Uterus (tissue), 4 donors: ENCODE data around the gene FGFRL1. TPM values are rescaled to one million over a fixed set of nuclear protein-coding genes. Genes with fewer than 3 reads are reported as not detected.

Source experiments
- DNase-seq, 2 donors: peaks; one replicate each; pipeline ENCODE4 v3.0.0-alpha.2; 2019 to 2020
- H3K27ac ChIP-seq, 2 donors: fragments of 200-600 bp; sonication (generic); 1 replicate in 1 of 2; 2 replicates in 1 of 2; pipeline ENCODE4 v1.5.1; 2016 to 2018
- H3K27me3 ChIP-seq, 2 donors: fragments of 200-600 bp; sonication (generic); one replicate each; pipeline ENCODE4 v1.5.1; 2018 to 2019; ENCODE audit warnings: control low read depth in 1 of 2
- H3K36me3 ChIP-seq, 2 donors: fragments of 200-600 bp; sonication (generic); one replicate each; pipeline ENCODE4 v1.5.1; 2019; ENCODE audit warnings: control low read depth in 1 of 2
- H3K4me1 ChIP-seq, 2 donors: fragments of 200-600 bp; sonication (generic); one replicate each; pipeline ENCODE4 v1.5.1; 2018 to 2019; ENCODE audit warnings: control low read depth in 1 of 2
- H3K4me3 ChIP-seq, 2 donors: fragments of 200-600 bp; sonication (generic); 1 replicate in 1 of 2; 2 replicates in 1 of 2; pipeline ENCODE4 v1.5.1; 2018 to 2019; ENCODE audit warnings: mild to moderate bottlenecking in 1 of 2
- H3K9me3 ChIP-seq, 2 donors: fragments of 200-600 bp; sonication (generic); one replicate each; pipeline ENCODE4 v1.5.1; 2019; ENCODE audit warnings: control low read depth in 1 of 2
- POLR2A ChIP-seq, 2 donors: fragments of 450-650 bp; IDR thresholded peaks; one replicate each; pipeline ENCODE4 v1.6.1; 2016; ENCODE audit warnings: antibody characterized with exemption in 2 of 2, mild to moderate bottlenecking in 1 of 2, moderate library complexity in 1 of 2
- intact Hi-C: fragments of 100-400 bp; cut with DNase I; formaldehyde crosslinking; loops from one replicate; pipeline ENCODE4 v1.15.1; 2023; ENCODE audit warnings: low total_unique reads
- total RNA-seq, 4 donors: library from RNA; depleted of rRNA in 3 of 4; stranded (reverse); fragments of >200 nt in 3 of 4; gene quantifications; one replicate each; pipeline versions ENCODE4 v1.1.0 to v1.2.4, GENCODE V29; 2014 to 2023
- TF ChIP-seq, protein P1 (sequence below), 4 experiments: fragments of 200-600 bp in 2 of 4; fragments of 450-650 bp in 2 of 4; sonication (generic) in 2 of 4; IDR thresholded peaks; one replicate each; pipeline ENCODE4 v1.5.1; 2016 to 2019; ENCODE audit warnings: antibody characterized with exemption in 4 of 4, mild to moderate bottlenecking in 2 of 4, moderate library complexity in 1 of 4
- donor health status: DM: yes; HTN: yes; CAD: no.

Gene FGFRL1
- total RNA-seq, 4 donors from 2014 or later: 2.8 to 24.8 (median 13.9) TPM

DNA sequence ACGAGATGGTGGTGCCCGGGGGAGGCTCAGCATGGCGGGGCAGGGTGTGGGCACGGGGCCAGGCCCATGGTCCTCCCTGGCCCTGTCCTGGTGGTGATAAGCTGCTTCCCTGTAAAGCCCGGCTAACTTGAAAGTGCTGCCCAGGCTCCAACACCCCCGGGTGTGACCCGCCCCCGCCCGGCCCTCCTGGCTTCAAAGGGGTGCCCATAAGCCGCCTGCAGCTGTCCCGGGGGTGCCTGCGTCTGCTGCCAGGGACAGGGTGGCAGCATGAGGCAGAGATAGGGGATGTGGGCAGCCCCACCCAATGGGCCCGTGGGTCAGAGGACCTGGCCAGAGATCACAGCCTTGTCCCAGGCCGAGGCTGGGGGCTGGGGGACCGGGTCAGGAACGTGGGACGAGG is 18.1 kb downstream of the FGFRL1 start:
- Histone ChIP-seq H3K4me1 (no peaks in the 10 kb centered on the region), H3K9me3 (no peaks in the 10 kb centered on the region), H3K36me3 (no peaks in the 10 kb centered on the region), H3K4me3 (no peak overlapping the region), H3K27me3 (peaks cover 0 to 23% of the 10 kb centered on the region in 2 donors), H3K27ac (no peak overlapping the region)
- DNase-seq: no peak
- intact Hi-C loops: no loop called here
- TF ChIP-seq, protein P1, sequence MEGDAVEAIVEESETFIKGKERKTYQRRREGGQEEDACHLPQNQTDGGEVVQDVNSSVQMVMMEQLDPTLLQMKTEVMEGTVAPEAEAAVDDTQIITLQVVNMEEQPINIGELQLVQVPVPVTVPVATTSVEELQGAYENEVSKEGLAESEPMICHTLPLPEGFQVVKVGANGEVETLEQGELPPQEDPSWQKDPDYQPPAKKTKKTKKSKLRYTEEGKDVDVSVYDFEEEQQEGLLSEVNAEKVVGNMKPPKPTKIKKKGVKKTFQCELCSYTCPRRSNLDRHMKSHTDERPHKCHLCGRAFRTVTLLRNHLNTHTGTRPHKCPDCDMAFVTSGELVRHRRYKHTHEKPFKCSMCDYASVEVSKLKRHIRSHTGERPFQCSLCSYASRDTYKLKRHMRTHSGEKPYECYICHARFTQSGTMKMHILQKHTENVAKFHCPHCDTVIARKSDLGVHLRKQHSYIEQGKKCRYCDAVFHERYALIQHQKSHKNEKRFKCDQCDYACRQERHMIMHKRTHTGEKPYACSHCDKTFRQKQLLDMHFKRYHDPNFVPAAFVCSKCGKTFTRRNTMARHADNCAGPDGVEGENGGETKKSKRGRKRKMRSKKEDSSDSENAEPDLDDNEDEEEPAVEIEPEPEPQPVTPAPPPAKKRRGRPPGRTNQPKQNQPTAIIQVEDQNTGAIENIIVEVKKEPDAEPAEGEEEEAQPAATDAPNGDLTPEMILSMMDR (IDR thresholded peaks at IDR 0.05): no peak
- TF ChIP-seq POLR2A (IDR thresholded peaks at IDR 0.05): no peak

DNA sequence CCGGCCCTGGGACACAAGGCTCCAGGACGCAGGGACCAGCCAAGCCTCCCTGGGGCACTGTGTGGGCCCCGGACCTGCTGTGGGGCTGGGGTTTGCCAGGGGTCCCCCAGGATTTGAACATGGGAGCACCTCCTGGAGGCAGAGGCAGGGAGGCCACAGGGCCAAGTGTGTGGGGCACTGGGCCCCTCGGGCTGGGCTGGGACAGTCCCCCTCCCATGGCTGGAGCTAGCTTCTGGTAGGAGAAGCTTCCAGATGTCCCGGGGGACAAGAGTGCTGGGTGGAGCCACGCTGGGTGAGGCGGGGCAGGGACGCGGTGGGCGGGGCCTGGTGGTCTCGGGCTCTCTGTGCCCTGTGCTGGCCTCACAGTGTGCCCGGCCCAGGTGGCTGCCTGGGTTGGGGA is 18.6 kb downstream of the FGFRL1 start:
- Histone ChIP-seq H3K36me3 (no peaks in the 10 kb centered on the region), H3K27ac (no peak overlapping the region), H3K4me1 (no peaks in the 10 kb centered on the region), H3K4me3 (no peak overlapping the region), H3K27me3 (peaks cover 0 to 23% of the 10 kb centered on the region in 2 donors), H3K9me3 (no peaks in the 10 kb centered on the region)
- intact Hi-C loops: no loop called here
- TF ChIP-seq, protein P1 (IDR thresholded peaks at IDR 0.05): no peak
- no peak for TF ChIP-seq POLR2A (IDR thresholded peaks at IDR 0.05)
- DNase-seq: no peak

DNA sequence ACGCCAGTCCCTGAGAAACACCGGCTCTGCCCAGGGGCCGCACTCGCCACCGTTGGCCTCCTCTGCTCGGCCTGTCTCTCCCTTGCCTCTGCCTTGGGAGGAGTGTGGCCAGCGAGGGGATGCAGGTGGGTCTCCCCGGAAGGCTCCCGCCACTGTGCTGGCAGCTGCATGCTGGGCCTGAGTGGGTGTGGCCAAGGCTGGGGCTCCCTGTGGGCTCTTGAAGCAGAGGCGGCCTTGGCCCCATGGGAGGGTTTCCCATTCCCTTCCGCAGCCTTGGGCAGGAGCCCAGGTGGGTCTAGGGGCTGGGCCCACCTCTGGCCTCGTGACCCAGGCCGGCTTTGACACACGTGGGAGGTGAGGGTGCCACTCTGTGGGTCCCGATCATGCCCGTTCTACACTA is 19.1 kb downstream of the FGFRL1 start:
- peaks cover 0 to 23% of the 10 kb centered on the region in 2 donors for H3K27me3 ChIP-seq
- H3K4me1 ChIP-seq: no peaks in the 10 kb centered on the region
- intact Hi-C loops: no loop called here
- no peak for DNase-seq
- no peak overlapping the region for H3K27ac ChIP-seq
- TF ChIP-seq, protein P1 (IDR thresholded peaks at IDR 0.05): no peak
- TF ChIP-seq POLR2A (IDR thresholded peaks at IDR 0.05): no peak
- H3K9me3 ChIP-seq: no peaks in the 10 kb centered on the region
- H3K36me3 ChIP-seq: no peaks in the 10 kb centered on the region
- no peak overlapping the region for H3K4me3 ChIP-seq

DNA sequence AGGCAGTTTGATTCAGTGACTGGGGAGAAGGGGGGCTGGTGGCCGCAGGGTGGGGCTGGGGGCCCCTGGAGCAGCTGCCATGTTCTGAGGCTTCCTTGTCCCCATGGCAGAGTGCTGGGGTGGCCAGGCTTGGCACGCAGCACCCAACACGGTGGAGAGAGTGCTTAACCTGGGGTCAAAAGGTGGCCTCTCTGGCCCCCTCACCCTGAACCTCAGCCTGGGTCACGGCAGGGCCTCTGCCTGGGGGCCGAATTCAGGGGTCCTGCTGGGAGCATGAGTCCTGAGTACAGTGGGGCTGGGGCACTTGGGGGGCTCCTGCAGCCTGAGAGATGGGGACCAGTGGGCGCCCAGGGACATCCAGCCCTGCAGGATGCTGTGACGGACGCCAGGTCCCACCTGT is 19.9 kb downstream of the FGFRL1 start:
- Histone ChIP-seq H3K27me3 (peaks cover 0 to 23% of the 10 kb centered on the region in 2 donors), H3K36me3 (no peaks in the 10 kb centered on the region)
- intact Hi-C loops: no loop called here

DNA sequence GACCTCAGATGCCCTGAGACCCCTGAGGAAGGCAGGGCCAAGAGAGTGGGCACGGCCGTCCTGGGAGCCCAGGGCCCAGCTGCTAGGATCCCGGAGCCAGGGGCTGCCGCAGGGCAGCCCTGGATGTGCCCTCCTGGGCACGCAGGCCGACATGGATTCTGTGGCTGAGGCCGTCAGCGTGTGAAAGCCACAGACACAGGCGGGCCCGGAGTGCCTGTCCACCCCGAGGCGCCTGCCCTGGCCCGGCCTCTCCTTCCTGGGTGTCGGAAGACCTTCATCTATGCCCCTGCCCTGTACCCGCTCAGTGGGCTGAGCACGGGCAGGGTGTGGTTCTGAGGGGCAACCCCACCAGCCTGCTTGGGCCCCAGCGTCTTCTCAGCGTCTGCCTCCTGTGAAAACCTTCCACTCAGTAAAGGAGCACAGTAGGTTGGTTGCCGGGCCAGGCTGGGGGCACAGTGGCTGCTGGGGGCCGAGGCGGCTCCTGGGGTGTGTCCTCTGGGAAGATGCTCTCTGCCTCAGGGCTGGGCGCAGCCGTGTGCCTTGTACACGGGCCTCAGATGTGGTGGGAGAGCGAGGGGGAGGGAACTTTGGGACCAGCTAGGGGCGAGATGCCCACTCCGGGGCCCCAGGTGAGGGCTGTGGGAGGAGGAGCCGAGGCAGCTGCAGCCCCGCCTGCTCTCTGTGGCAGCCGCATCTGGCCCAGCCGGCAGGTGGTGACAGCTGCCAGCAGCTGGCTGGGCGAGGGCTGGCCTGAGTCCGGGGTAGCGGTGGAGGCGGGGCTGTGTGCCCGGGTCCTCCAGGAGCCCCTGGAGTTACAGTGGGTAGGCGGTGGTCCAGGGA is 20.8 kb downstream of the FGFRL1 start:
- H3K27me3 ChIP-seq: peaks cover 0 to 23% of the 10 kb centered on the region in 2 donors
- intact Hi-C loops: no loop called here

More for the DNA sequence above, 19.9 kb downstream of the FGFRL1 start:
- Histone ChIP-seq H3K27ac (no peak overlapping the region), H3K9me3 (no peaks in the 10 kb centered on the region), H3K4me1 (no peaks in the 10 kb centered on the region), H3K4me3 (no peak overlapping the region)
- no peak for DNase-seq
- TF ChIP-seq POLR2A (IDR thresholded peaks at IDR 0.05): no peak
- TF ChIP-seq, protein P1 (IDR thresholded peaks at IDR 0.05): no peak

More for the DNA sequence above, 20.8 kb downstream of the FGFRL1 start:
- no peaks in the 10 kb centered on the region for H3K4me1 ChIP-seq
- H3K4me3 ChIP-seq: no peak overlapping the region
- DNase-seq: no peak
- H3K36me3 ChIP-seq: no peaks in the 10 kb centered on the region
- no peak overlapping the region for H3K27ac ChIP-seq
- no peaks in the 10 kb centered on the region for H3K9me3 ChIP-seq
- no peak for TF ChIP-seq POLR2A (IDR thresholded peaks at IDR 0.05)
- TF ChIP-seq, protein P1 (IDR thresholded peaks at IDR 0.05): no peak
